ENCODE results near the gene CISH. TPM values are rescaled to one million over a fixed set of nuclear protein-coding genes. Genes with fewer than 3 reads are reported as not detected.

CISH gene
- total and polyA plus RNA-seq, 7 experiments from 2014 or later = 10.9 to 486 (median 47.5) TPM

DNA sequence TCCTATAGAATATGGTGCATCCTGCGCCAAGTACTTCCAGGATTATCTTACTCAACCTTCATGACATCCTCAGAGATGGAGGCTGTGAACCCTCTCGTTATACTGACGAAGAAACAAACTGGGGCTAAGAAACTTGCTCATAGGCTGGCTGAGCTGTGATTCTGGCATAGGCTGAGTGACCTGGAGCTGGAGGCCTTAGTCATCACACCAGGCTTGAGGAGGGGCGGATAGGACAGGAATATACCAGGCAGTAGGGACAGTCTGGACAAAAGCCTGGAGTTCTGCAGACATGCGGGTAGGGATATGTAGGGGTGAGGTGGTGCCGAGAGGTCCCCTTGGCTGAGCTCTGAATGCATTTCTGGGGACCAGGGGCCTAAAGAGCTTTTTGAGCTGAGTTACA is 24.2 kb downstream of the CISH start:
- H3K4me3 Mint-ChIP-seq = peak overlapping the region in 7 of 10 donors; percentile 6 to 67 (median 25)
- peaks cover 0 to 20% (median 3%) of the 10 kb centered on the region in 5 donors for H3K36me3 Mint-ChIP-seq
- no peak for DNase-seq
- Histone ChIP-seq H3K9me3 (ENCODE audit: control insufficient read depth in 2 of 3, low read length in 3 of 3) (no peaks in the 10 kb centered on the region), H3K27ac (ENCODE audit: low read depth, low read length) (no peak overlapping the region), H3K4me3 (ENCODE audit: low read length) (no peak overlapping the region), H3K4me1 (ENCODE audit: control insufficient read depth in 2 of 2, insufficient read depth in 2 of 2, low read length in 2 of 2) (peaks cover 42 to 47% of the 10 kb centered on the region in 2 donors), H3K27me3 (ENCODE audit: control insufficient read depth in 2 of 2, insufficient read depth in 2 of 2, low read length in 2 of 2) (no peaks in the 10 kb centered on the region), H3K36me3 (ENCODE audit: control insufficient read depth in 2 of 3, insufficient read depth in 3 of 3, low read length in 3 of 3) (peaks cover 0 to 22% (median 0%) of the 10 kb centered on the region in 3 experiments)
- no peaks in the 10 kb centered on the region for H3K27me3 Mint-ChIP-seq
- H3K27ac Mint-ChIP-seq = peak overlapping the region in 8 of 9 donors; percentile 37 to 95 (median 82)
- peaks cover 27 to 85% (median 53%) of the 10 kb centered on the region in 7 donors for H3K4me1 Mint-ChIP-seq
- intact Hi-C loops (cut with micrococcal nuclease) = no loop called here
- ChIA-PET CTCF (interaction anchor here (0.9 to 11.1 kb wide), 4 partner anchors 11 to 24 kb away, joined by 3 to 268 read pairs (median 48); partner anchors contain the start of genes C3orf18, CISH, HEMK1 and MAPKAPK3), POLR2A (interaction anchor here (1.1 to 11.1 kb wide), 3 partner anchors 10 to 20 kb away, joined by 3 to 410 read pairs (median 130); partner anchors contain the start of genes C3orf18, CISH, HEMK1 and MAPKAPK3)
- ATAC-seq = no peak
- H3K9me3 Mint-ChIP-seq = no peaks in the 10 kb centered on the region

DNA sequence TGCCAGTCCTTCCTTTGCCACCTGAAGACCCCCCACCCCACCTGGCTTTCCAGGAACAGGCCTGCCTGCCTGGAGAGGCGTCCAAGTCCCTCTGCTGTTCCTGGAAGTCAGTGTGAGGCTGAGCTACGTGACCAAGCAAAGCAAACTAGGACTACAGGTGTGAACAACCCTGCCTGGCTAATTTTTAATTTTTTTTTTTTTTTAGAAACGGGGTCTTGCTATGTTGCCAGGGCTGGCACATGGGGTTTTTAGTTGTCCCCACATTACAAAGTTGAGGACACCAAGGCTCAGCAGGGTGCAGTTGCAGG is 24.9 kb downstream of the CISH start:
- Mint-ChIP-seq H3K27ac (peak overlapping the region in 5 of 9 donors; percentile 32 to 95 (median 82)), H3K36me3 (peaks cover 0 to 22% (median 3%) of the 10 kb centered on the region in 5 donors), H3K27me3 (no peaks in the 10 kb centered on the region), H3K4me1 (peaks cover 26 to 83% (median 53%) of the 10 kb centered on the region in 7 donors), H3K9me3 (no peaks in the 10 kb centered on the region), H3K4me3 (peak overlapping the region in 1 of 10 donors; percentile 67)
- Histone ChIP-seq H3K27me3 (ENCODE audit: control insufficient read depth in 2 of 2, insufficient read depth in 2 of 2, low read length in 2 of 2) (no peaks in the 10 kb centered on the region), H3K4me1 (ENCODE audit: control insufficient read depth in 2 of 2, insufficient read depth in 2 of 2, low read length in 2 of 2) (peaks cover 41 to 44% of the 10 kb centered on the region in 2 donors), H3K36me3 (ENCODE audit: control insufficient read depth in 2 of 3, insufficient read depth in 3 of 3, low read length in 3 of 3) (peaks cover 0 to 28% (median 0%) of the 10 kb centered on the region in 3 experiments), H3K27ac (ENCODE audit: low read depth, low read length) (no peak overlapping the region), H3K9me3 (ENCODE audit: control insufficient read depth in 2 of 3, low read length in 3 of 3) (no peaks in the 10 kb centered on the region), H3K4me3 (ENCODE audit: low read length) (no peak overlapping the region)
- ATAC-seq (no peak), DNase-seq (no peak)
- intact Hi-C loops (cut with micrococcal nuclease) = no loop called here
- ChIA-PET POLR2A (interaction anchor here (1.1 to 11.1 kb wide), 3 partner anchors 11 to 21 kb away, joined by 3 to 410 read pairs (median 130); partner anchors contain the start of genes C3orf18, CISH, HEMK1 and MAPKAPK3), CTCF (interaction anchor here (1.0 to 11.1 kb wide), 4 partner anchors 16 to 67 kb away, joined by 3 to 268 read pairs (median 49); partner anchors contain the start of genes C3orf18, CISH, HEMK1 and MAPKAPK3)

DNA sequence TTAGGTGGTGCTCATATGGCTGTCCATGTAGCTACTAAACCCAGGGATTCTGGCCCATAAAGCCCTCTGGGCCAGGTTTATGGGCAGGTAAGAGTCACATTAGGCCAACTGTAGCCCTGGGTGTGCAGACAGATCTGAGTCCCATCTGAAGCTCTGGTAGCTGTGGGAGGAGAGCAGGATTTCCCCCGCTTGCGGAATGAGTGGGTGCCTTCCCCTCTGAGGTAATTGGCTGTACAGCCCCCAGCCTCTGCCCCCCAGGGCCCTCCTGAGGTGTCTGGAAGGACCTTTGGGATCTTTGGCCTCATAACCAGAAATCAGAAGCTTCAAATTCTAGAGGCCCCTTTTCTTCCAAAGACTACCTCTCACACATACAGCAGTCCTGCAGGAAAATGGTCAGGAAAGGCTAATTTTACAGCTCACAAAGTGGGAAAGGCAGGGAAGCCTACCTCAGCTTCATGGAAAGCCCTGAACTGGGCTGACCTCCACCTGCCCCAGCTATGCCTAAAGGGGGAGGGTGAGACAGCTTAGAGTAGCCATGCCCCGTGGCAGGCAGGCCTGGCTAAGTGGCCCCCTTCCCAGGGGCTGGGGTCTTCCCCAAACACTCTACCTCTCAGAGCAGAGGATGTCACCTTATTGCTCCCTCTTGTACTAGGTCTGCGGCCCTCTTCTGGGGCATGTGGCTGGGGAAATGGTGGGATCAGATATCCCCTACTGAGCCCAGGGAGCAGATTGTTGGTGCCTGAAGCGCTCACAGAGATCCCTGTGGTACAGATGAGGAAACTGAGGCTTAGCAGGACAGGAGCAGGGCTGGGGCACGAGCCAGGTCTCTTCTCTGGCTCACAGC is 25.4 kb downstream of the CISH start:
- H3K4me1 ChIP-seq (ENCODE audit: control insufficient read depth in 2 of 2, insufficient read depth in 2 of 2, low read length in 2 of 2) = peaks cover 41 to 44% of the 10 kb centered on the region in 2 donors

DNA sequence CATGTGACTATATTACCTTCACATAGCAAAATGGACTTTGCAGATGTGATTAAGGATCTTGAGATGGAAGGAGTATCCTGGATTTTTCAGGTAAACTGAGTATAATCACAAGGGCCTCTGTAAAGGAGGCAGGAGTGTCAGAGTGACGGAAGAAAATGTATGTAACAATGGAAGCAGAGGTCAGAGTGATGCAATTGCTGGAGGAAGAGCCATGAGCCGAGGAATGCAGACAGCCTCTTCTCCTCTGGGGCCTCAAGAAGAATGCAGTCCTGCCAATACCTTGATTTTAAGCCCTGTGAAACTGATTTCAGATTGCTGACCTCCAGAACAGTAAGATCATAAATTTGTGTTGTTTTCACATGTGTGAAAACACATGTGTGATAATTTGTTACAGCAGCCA is 27.2 kb downstream of the CISH start:
- ChIA-PET CTCF (interaction anchor here (20.2 kb wide), 1 partner anchor 26 kb away, joined by 578 read pairs; the partner anchor contains the start of genes CISH and MAPKAPK3), POLR2A (interaction anchor here (6.7 to 21.2 kb wide), 2 partner anchors 15 to 24 kb away, joined by 47 to 730 read pairs; partner anchors contain the start of genes C3orf18, CISH, HEMK1 and MAPKAPK3)
- Histone ChIP-seq H3K4me3 (ENCODE audit: low read length) (no peak overlapping the region), H3K36me3 (ENCODE audit: control insufficient read depth in 2 of 3, insufficient read depth in 3 of 3, low read length in 3 of 3) (peaks cover 0 to 46% (median 0%) of the 10 kb centered on the region in 3 experiments), H3K4me1 (ENCODE audit: control insufficient read depth in 2 of 2, insufficient read depth in 2 of 2, low read length in 2 of 2) (peaks cover 33 to 44% of the 10 kb centered on the region in 2 donors), H3K27me3 (ENCODE audit: control insufficient read depth in 2 of 2, insufficient read depth in 2 of 2, low read length in 2 of 2) (no peaks in the 10 kb centered on the region), H3K9me3 (ENCODE audit: control insufficient read depth in 2 of 3, low read length in 3 of 3) (no peaks in the 10 kb centered on the region), H3K27ac (ENCODE audit: low read depth, low read length) (no peak overlapping the region)
- Mint-ChIP-seq H3K4me1 (peaks cover 29 to 80% (median 51%) of the 10 kb centered on the region in 7 donors), H3K36me3 (peaks cover 3 to 35% (median 7%) of the 10 kb centered on the region in 5 donors), H3K4me3 (no peak overlapping the region), H3K27me3 (no peaks in the 10 kb centered on the region), H3K27ac (peak overlapping the region in 8 of 9 donors; percentile 11 to 71 (median 36)), H3K9me3 (no peaks in the 10 kb centered on the region)
- intact Hi-C loops (cut with micrococcal nuclease) = no loop called here
- DNase-seq (no peak), ATAC-seq (no peak)

More for the DNA sequence above, 25.4 kb downstream of the CISH start:
- Histone ChIP-seq H3K36me3 (ENCODE audit: control insufficient read depth in 2 of 3, insufficient read depth in 3 of 3, low read length in 3 of 3) (peaks cover 0 to 34% (median 0%) of the 10 kb centered on the region in 3 experiments), H3K27ac (ENCODE audit: low read depth, low read length) (no peak overlapping the region), H3K9me3 (ENCODE audit: control insufficient read depth in 2 of 3, low read length in 3 of 3) (no peaks in the 10 kb centered on the region), H3K4me3 (ENCODE audit: low read length) (no peak overlapping the region), H3K27me3 (ENCODE audit: control insufficient read depth in 2 of 2, insufficient read depth in 2 of 2, low read length in 2 of 2) (no peaks in the 10 kb centered on the region)
- ChIA-PET CTCF (interaction anchor here (0.7 to 11.1 kb wide), 5 partner anchors 9 to 68 kb away, joined by 3 to 268 read pairs (median 4); partner anchors contain the start of genes C3orf18, CISH, HEMK1 and MAPKAPK3), POLR2A (interaction anchor here (0.7 to 11.1 kb wide), 4 partner anchors 8 to 21 kb away, joined by 3 to 410 read pairs (median 67); partner anchors contain the start of genes C3orf18, CISH, HEMK1 and MAPKAPK3)
- H3K36me3 Mint-ChIP-seq = peaks cover 3 to 26% (median 5%) of the 10 kb centered on the region in 5 donors
- H3K27me3 Mint-ChIP-seq = no peaks in the 10 kb centered on the region
- ATAC-seq (no peak), DNase-seq (peak in 1 of 9 donors; percentile 45)
- intact Hi-C loops (cut with micrococcal nuclease) = no loop called here
- no peak overlapping the region for H3K4me3 Mint-ChIP-seq
- H3K9me3 Mint-ChIP-seq = no peaks in the 10 kb centered on the region
- peak overlapping the region in 4 of 9 donors; percentile 19 to 82 (median 62) for H3K27ac Mint-ChIP-seq
- H3K4me1 Mint-ChIP-seq = peaks cover 30 to 83% (median 54%) of the 10 kb centered on the region in 7 donors

DNA sequence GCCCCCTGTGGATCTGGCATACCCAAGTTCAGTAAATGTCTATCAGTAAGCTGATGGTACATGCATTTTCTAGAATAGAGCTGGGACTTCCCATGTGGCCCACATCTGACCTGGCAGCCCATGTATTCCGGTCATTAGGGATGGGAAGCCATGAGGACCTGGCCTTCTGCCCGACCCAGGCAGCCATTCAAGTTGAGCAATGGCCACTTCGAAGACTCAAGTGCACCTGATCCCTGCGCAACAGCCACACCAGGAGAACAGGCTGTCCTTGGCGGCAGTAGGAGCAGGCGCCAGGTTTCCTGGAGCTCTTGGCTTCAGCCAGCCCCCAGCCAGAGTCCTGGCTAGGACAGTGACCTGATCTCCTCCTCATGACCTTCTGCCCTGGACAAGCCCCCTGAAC is 27.7 kb downstream of the CISH start:
- CTCF ChIA-PET = interaction anchor here (20.2 kb wide), 1 partner anchor 26 kb away, joined by 578 read pairs; the partner anchor contains the start of genes CISH and MAPKAPK3
- peak overlapping the region in 8 of 9 donors; percentile 11 to 83 (median 46) for H3K27ac Mint-ChIP-seq
- no peaks in the 10 kb centered on the region for H3K27me3 ChIP-seq (ENCODE audit: control insufficient read depth in 2 of 2, insufficient read depth in 2 of 2, low read length in 2 of 2)
- no peaks in the 10 kb centered on the region for H3K9me3 Mint-ChIP-seq
- peaks cover 27 to 82% (median 48%) of the 10 kb centered on the region in 7 donors for H3K4me1 Mint-ChIP-seq
- no peak overlapping the region for H3K4me3 ChIP-seq (ENCODE audit: low read length)
- DNase-seq = no peak
- H3K36me3 ChIP-seq (ENCODE audit: control insufficient read depth in 2 of 3, insufficient read depth in 3 of 3, low read length in 3 of 3) = peaks cover 0 to 51% (median 0%) of the 10 kb centered on the region in 3 experiments
- intact Hi-C loops (cut with micrococcal nuclease) = no loop called here
- H3K27ac ChIP-seq (ENCODE audit: low read depth, low read length) = no peak overlapping the region
- peaks cover 28 to 39% of the 10 kb centered on the region in 2 donors for H3K4me1 ChIP-seq (ENCODE audit: control insufficient read depth in 2 of 2, insufficient read depth in 2 of 2, low read length in 2 of 2)
- POLR2A ChIA-PET = interaction anchor here (1.0 to 21.2 kb wide), 3 partner anchors 10 to 24 kb away, joined by 4 to 730 read pairs (median 47); partner anchors contain the start of genes C3orf18, CISH, HEMK1 and MAPKAPK3
- H3K36me3 Mint-ChIP-seq = peaks cover 3 to 38% (median 10%) of the 10 kb centered on the region in 5 donors
- no peaks in the 10 kb centered on the region for H3K27me3 Mint-ChIP-seq
- H3K9me3 ChIP-seq (ENCODE audit: control insufficient read depth in 2 of 3, low read length in 3 of 3) = no peaks in the 10 kb centered on the region
- H3K4me3 Mint-ChIP-seq = no peak overlapping the region
- no peak for ATAC-seq

DNA sequence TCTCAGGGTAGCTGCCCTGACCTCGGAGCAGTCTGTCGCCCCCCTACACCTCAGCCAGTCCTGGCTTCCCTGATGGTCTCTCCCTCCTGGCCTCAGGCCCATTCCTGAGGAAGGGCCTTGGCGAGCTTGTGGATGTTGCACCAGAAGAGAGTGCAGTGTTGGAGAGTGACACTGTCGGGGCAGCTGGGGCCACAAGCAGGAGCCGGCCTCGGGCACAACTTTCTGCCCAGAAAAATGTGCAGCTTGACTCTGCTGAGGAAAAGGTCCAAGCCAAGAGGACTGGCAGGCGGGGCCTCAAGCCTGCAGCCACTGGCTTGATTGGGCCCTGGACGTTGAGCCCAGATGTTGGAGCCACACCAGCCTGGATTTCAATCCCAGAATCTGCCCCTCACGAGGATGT is 29.5 kb downstream of the CISH start:
- ATAC-seq (no peak), DNase-seq (no peak)
- Mint-ChIP-seq H3K27ac (peak overlapping the region in 6 of 9 donors; percentile 16 to 84 (median 72)), H3K27me3 (no peaks in the 10 kb centered on the region), H3K4me3 (peak overlapping the region in 2 of 10 donors; percentile 45 to 68), H3K4me1 (peaks cover 14 to 74% (median 30%) of the 10 kb centered on the region in 7 donors), H3K9me3 (no peaks in the 10 kb centered on the region), H3K36me3 (peaks cover 3 to 47% (median 11%) of the 10 kb centered on the region in 5 donors)
- peaks cover 16 to 21% of the 10 kb centered on the region in 2 donors for H3K4me1 ChIP-seq (ENCODE audit: control insufficient read depth in 2 of 2, insufficient read depth in 2 of 2, low read length in 2 of 2)
- H3K4me3 ChIP-seq (ENCODE audit: low read length) = no peak overlapping the region
- H3K27ac ChIP-seq (ENCODE audit: low read depth, low read length) = peak overlapping the region; percentile 42
- no peaks in the 10 kb centered on the region for H3K27me3 ChIP-seq (ENCODE audit: control insufficient read depth in 2 of 2, insufficient read depth in 2 of 2, low read length in 2 of 2)
- no peaks in the 10 kb centered on the region for H3K9me3 ChIP-seq (ENCODE audit: control insufficient read depth in 2 of 3, low read length in 3 of 3)
- peaks cover 0 to 69% (median 4%) of the 10 kb centered on the region in 3 experiments for H3K36me3 ChIP-seq (ENCODE audit: control insufficient read depth in 2 of 3, insufficient read depth in 3 of 3, low read length in 3 of 3)
- CTCF ChIA-PET = interaction anchor here (2.0 to 20.2 kb wide), 4 partner anchors 10 to 28 kb away, joined by 8 to 578 read pairs (median 12); partner anchors contain the start of genes CISH, HEMK1 and MAPKAPK3
- intact Hi-C loops (cut with micrococcal nuclease) = no loop called here
- POLR2A ChIA-PET = interaction anchor here (6.7 to 21.2 kb wide), 3 partner anchors 9 to 26 kb away, joined by 47 to 730 read pairs (median 78); partner anchors contain the start of genes C3orf18, CISH, HEMK1 and MAPKAPK3

Data from naive thymus-derived CD4-positive, alpha-beta T cell (primary cell).